Osteoblast (primary cell): Measurements from ENCODE around the gene HHAT. TPM values are rescaled to one million over a fixed set of nuclear protein-coding genes. Genes with fewer than 3 reads are reported as not detected.

Experiments
- DNase-seq: peaks from one replicate; pipeline ENCODE4 v3.0.0; 2011; ENCODE audit warnings: low spot score, mixed read lengths; ENCODE audit not compliant: insufficient read length; ENCODE audit errors: missing footprints
- H2AFZ ChIP-seq: 2 replicates; pipeline ENCODE4 v1.6.0; 2011; ENCODE audit warnings: mild to moderate bottlenecking, low read length
- H3K27ac ChIP-seq: 2 replicates; pipeline ENCODE4 v1.5.1; 2011; ENCODE audit warnings: mild to moderate bottlenecking, low read depth, low read length, moderate library complexity
- H3K27me3 ChIP-seq: 2 replicates; pipeline ENCODE4 v1.6.0; 2012; ENCODE audit warnings: mild to moderate bottlenecking, control low read depth, inconsistent platforms, low read length, moderate library complexity; ENCODE audit not compliant: insufficient read depth
- H3K36me3 ChIP-seq: 2 replicates; pipeline ENCODE4 v1.5.1; 2011; ENCODE audit warnings: mild to moderate bottlenecking, low read length, control low read depth, moderate library complexity; ENCODE audit not compliant: insufficient read depth
- H3K4me1 ChIP-seq: 2 replicates; pipeline ENCODE4 v1.5.1; 2011; ENCODE audit warnings: mild to moderate bottlenecking, low read length, control low read depth, moderate library complexity; ENCODE audit not compliant: insufficient read depth
- H3K4me2 ChIP-seq: 2 replicates; pipeline ENCODE4 v1.6.0; 2011; ENCODE audit warnings: mild to moderate bottlenecking, low read length; ENCODE audit not compliant: insufficient read depth
- H3K4me3 ChIP-seq: fragments of 200-600 bp; sonication (generic); 3 replicates; pipeline ENCODE4 v1.5.1; 2012; ENCODE audit warnings: mild to moderate bottlenecking, low read length, inconsistent platforms; ENCODE audit not compliant: insufficient read depth
- H3K79me2 ChIP-seq: 2 replicates; pipeline ENCODE4 v1.6.0; 2012; ENCODE audit warnings: mild to moderate bottlenecking, low read length, control low read depth, inconsistent platforms; ENCODE audit not compliant: insufficient read depth
- H3K9me3 ChIP-seq: 2 replicates; pipeline ENCODE4 v1.5.1; 2011; ENCODE audit warnings: low read depth, low read length, control low read depth
- H4K20me1 ChIP-seq: 2 replicates; pipeline ENCODE4 v1.6.0; 2012; ENCODE audit warnings: mild to moderate bottlenecking, low read length, control low read depth; ENCODE audit not compliant: insufficient read depth
- total RNA-seq: library from RNA; depleted of rRNA; stranded (reverse); fragments of >200 nt; gene quantifications from 2 replicates; pipeline ENCODE4 v1.2.3, GENCODE V29; 2012
- TF ChIP-seq, protein P1 (sequence below): IDR thresholded peaks from 2 replicates; pipeline ENCODE4 v1.5.1; 2011; ENCODE audit warnings: mild to moderate bottlenecking, low read depth, low read length, moderate library complexity; ENCODE audit errors: extremely low read depth

HHAT gene
- total RNA-seq, 1 donor = 5.1 TPM

DNA sequence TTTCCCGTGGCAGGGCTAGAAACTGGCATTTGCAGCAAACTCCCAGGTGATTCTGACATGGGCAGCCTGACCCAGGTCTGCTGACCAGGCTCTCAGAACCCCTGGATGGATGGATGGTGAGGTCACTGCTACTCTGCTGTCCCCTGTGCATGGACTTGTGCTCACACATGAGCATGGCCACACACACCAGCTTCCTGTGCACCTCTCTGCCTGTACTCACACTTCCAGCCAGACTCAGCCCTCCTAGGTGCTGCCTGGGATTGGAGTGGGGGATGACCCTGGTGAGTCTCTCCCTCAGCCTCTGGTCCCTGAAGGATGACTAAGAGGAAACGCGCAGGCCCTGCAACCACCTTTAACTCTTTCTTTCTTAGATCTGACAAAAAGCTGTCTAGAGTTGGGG, 361.1 kb downstream of the HHAT start:
- Histone ChIP-seq H3K36me3 (no peaks in the 10 kb centered on the region), H3K27ac (peak overlapping the region; percentile 45), H3K4me3 (no peak overlapping the region), H3K27me3 (no peaks in the 10 kb centered on the region), H3K79me2 (no peaks in the 10 kb centered on the region), H4K20me1 (no peaks in the 10 kb centered on the region), H2AFZ (no peak overlapping the region), H3K4me2 (no peak overlapping the region), H3K4me1 (peaks cover 34% of the 10 kb centered on the region), H3K9me3 (no peaks in the 10 kb centered on the region)
- TF ChIP-seq, protein P1, sequence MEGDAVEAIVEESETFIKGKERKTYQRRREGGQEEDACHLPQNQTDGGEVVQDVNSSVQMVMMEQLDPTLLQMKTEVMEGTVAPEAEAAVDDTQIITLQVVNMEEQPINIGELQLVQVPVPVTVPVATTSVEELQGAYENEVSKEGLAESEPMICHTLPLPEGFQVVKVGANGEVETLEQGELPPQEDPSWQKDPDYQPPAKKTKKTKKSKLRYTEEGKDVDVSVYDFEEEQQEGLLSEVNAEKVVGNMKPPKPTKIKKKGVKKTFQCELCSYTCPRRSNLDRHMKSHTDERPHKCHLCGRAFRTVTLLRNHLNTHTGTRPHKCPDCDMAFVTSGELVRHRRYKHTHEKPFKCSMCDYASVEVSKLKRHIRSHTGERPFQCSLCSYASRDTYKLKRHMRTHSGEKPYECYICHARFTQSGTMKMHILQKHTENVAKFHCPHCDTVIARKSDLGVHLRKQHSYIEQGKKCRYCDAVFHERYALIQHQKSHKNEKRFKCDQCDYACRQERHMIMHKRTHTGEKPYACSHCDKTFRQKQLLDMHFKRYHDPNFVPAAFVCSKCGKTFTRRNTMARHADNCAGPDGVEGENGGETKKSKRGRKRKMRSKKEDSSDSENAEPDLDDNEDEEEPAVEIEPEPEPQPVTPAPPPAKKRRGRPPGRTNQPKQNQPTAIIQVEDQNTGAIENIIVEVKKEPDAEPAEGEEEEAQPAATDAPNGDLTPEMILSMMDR = no peak
- DNase-seq = peak; percentile 86

DNA sequence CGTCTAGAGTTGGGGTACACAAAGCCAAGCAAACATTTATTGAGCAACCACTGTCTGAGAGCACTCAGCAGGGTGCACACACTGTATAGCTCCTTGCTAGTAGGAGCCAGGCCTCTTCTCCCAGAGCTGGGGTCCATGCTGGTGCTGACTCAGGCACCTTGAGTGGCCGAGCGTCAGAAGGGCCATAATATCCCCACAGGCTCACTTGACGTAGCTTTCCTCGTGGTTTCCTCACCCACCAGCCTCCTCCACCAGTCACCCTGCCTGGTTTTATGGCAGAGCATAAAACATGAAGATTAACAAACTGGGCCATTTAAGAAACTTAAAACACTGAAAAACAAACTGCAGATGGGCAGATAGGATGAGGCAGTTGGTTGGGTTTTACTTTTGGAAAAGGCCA, 361.5 kb downstream of the HHAT start:
- Histone ChIP-seq H3K79me2 (no peaks in the 10 kb centered on the region), H3K27ac (no peak overlapping the region), H3K36me3 (no peaks in the 10 kb centered on the region), H2AFZ (no peak overlapping the region), H3K27me3 (no peaks in the 10 kb centered on the region), H3K4me1 (peaks cover 34% of the 10 kb centered on the region), H3K9me3 (no peaks in the 10 kb centered on the region), H3K4me3 (no peak overlapping the region), H4K20me1 (no peaks in the 10 kb centered on the region), H3K4me2 (no peak overlapping the region)
- peak; percentile 41 for DNase-seq
- TF ChIP-seq, protein P1 = no peak

- Histone ChIP-seq H3K4me1 (peaks cover 34% of the 10 kb centered on the region), H4K20me1 (no peaks in the 10 kb centered on the region), H3K36me3 (no peaks in the 10 kb centered on the region), H2AFZ (no peak overlapping the region), H3K27me3 (no peaks in the 10 kb centered on the region), H3K9me3 (no peaks in the 10 kb centered on the region), H3K4me3 (no peak overlapping the region), H3K79me2 (no peaks in the 10 kb centered on the region), H3K4me2 (no peak overlapping the region), H3K27ac (no peak overlapping the region)
- DNase-seq = no peak
- TF ChIP-seq, protein P1 = no peak
Observed at GRCh38 chr1:210691039-210691610, 362.4 kb downstream of the HHAT start.

DNA sequence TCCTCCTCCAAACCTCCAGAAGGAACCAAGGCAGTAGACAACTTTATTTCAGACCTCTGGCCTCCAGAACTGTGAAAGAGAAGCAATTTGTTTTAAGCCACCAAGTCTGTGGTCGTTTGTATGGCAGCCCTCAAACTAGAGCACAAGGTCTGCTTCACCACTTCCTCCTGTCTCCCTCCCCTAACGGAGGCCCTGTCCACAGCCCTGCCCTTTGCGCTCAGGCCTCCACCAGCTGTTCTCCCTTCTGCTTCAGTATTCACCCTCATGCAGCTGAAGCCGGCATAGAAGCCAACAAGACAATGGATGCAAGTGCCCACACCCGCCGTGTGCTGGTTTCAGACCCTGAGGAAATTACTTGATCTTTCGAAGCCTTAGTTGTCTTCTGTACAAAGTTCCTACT, 364.1 kb downstream of the HHAT start:
- Histone ChIP-seq H2AFZ (no peak overlapping the region), H4K20me1 (no peaks in the 10 kb centered on the region), H3K9me3 (no peaks in the 10 kb centered on the region), H3K4me2 (no peak overlapping the region), H3K4me3 (no peak overlapping the region), H3K36me3 (no peaks in the 10 kb centered on the region), H3K27me3 (no peaks in the 10 kb centered on the region), H3K27ac (no peak overlapping the region), H3K79me2 (no peaks in the 10 kb centered on the region), H3K4me1 (peaks cover 24% of the 10 kb centered on the region)
- peak; percentile 34 for DNase-seq
- TF ChIP-seq, protein P1 = no peak
